GM12878 (cell line): ENCODE results near the gene RAPGEF1. TPM values are rescaled to one million over a fixed set of nuclear protein-coding genes. Genes with fewer than 3 reads are reported as not detected.
A peak's percentile ranks its signal among the peaks of the same experiment; 100 is the strongest.

Source experiments
- ATAC-seq: fragments of 200-7000 bp; cut with Tn5 transposase; 3 replicates; pipeline ENCODE4 v1.9.1; 2020; ENCODE audit warnings: mild to moderate bottlenecking, moderate library complexity
- BruUV-seq: library from RNA; stranded (reverse); fragments of 400-500 nt; replicated peaks from 2 replicates; lab custom pipeline; 2021; lab: Mats Ljungman, UMichigan
- CTCF ChIA-PET: fragments of 300-600 bp; sonication (Branson Sonifier 250); formaldehyde crosslinking; extraction: SDS; loops from one replicate; lab custom pipeline; 2021; ENCODE audit warnings: inconsistent platforms; lab: Yijun Ruan, JAX
- POLR2A ChIA-PET: fragments of 350-600 bp; formaldehyde crosslinking; extraction: SDS; loops from one replicate; lab custom pipeline; 2021; ENCODE audit warnings: inconsistent platforms; lab: Charles Lee
- RAD21 ChIA-PET: fragments of 300-600 bp; sonication (Branson Sonifier 250); formaldehyde crosslinking; loops from one replicate; lab custom pipeline; 2023; ENCODE audit warnings: antibody characterized with exemption; ENCODE audit not compliant: unreplicated experiment; lab: Charles Lee
- SMC1A ChIA-PET: fragments of 300-600 bp; sonication (Branson Sonifier 250); formaldehyde crosslinking; loops from one replicate; lab custom pipeline; 2023; ENCODE audit not compliant: unreplicated experiment, uncharacterized antibody; lab: Charles Lee
- DNase-seq: peaks from one replicate; pipeline ENCODE4 v3.0.0-alpha.2; 2011; ENCODE audit warnings: low read depth, low spot score
- FAIRE-seq: peaks from 3 replicates; lab custom pipeline; 2011; peaks lifted over from hg19 to GRCh38; lab: Jason Lieb, UNC
- H2AFZ ChIP-seq: 2 replicates; pipeline ENCODE4 v1.6.0; 2011; ENCODE audit warnings: low read depth, low read length, control low read depth; ENCODE audit not compliant: control insufficient read depth
- H3K27ac ChIP-seq: 2 replicates; pipeline ENCODE4 v1.5.1; 2011; ENCODE audit warnings: control low read depth; ENCODE audit not compliant: control insufficient read depth, insufficient read depth
- H3K27me3 ChIP-seq, 2 experiments: replicated peaks in 1 of 2; 2 replicates each; pipeline versions ENCODE4 v1.6.0 to v1.6.1; 2011; ENCODE audit warnings: low read length in 1 of 2; ENCODE audit not compliant: control insufficient read depth in 2 of 2, insufficient read depth in 2 of 2
- H3K36me3 ChIP-seq, 2 experiments: 2 replicates each; pipeline ENCODE4 v1.5.1; 2011; ENCODE audit warnings: low read length in 1 of 2; ENCODE audit not compliant: control insufficient read depth in 2 of 2, insufficient read depth in 2 of 2
- H3K4me1 ChIP-seq: 2 replicates; pipeline ENCODE4 v1.6.1; 2011; ENCODE audit warnings: mild to moderate bottlenecking, low read length, moderate library complexity, mixed read lengths; ENCODE audit not compliant: control insufficient read depth, insufficient read depth
- H3K4me2 ChIP-seq: 2 replicates; pipeline ENCODE4 v1.6.0; 2011; ENCODE audit warnings: control low read depth; ENCODE audit not compliant: control insufficient read depth, insufficient read depth
- H3K4me3 ChIP-seq: fragments of 200-600 bp; sonication (generic); 2 replicates; pipeline ENCODE4 v1.5.1; 2016
- H3K79me2 ChIP-seq: 2 replicates; pipeline ENCODE4 v1.6.0; 2011; ENCODE audit warnings: low read length; ENCODE audit not compliant: control insufficient read depth, insufficient read depth
- H3K9ac ChIP-seq: 2 replicates; pipeline ENCODE4 v1.8.0; 2011; ENCODE audit warnings: low read length, control low read depth, mixed read lengths; ENCODE audit not compliant: control insufficient read depth, insufficient read depth
- H3K9me3 ChIP-seq: replicated peaks from 3 replicates; pipeline ENCODE4 v1.5.1; 2011; ENCODE audit warnings: mild to moderate bottlenecking, low read length; ENCODE audit not compliant: control insufficient read depth, insufficient read depth
- H4K20me1 ChIP-seq: 2 replicates; pipeline ENCODE4 v1.6.0; 2011; ENCODE audit not compliant: control insufficient read depth, insufficient read depth
- ATF2 ChIP-seq: IDR thresholded peaks from 2 replicates; pipeline ENCODE4 v1.6.1; 2012; ENCODE audit warnings: low read length, inconsistent platforms
- BMI1 ChIP-seq: fragments of 450-650 bp; IDR thresholded peaks from 2 replicates; pipeline ENCODE4 v1.6.1; 2016; ENCODE audit warnings: mild to moderate bottlenecking, moderate library complexity, borderline replicate concordance
- CHD1 ChIP-seq: IDR thresholded peaks from 2 replicates; pipeline ENCODE4 v1.6.1; 2012; ENCODE audit warnings: low read depth, low read length, improper control_type of control experiment
- HDAC6 ChIP-seq: fragments of 200-600 bp; sonication (generic); IDR thresholded peaks from one replicate; pipeline ENCODE4 v1.8.0; 2017; ENCODE audit warnings: antibody characterized with exemption; ENCODE audit not compliant: unreplicated experiment
- IKZF2 ChIP-seq, 2 experiments: fragments of 450-650 bp; IDR thresholded peaks; 2 replicates each; pipeline ENCODE4 v1.6.1; 2017; ENCODE audit warnings: mild to moderate bottlenecking in 2 of 2, moderate library complexity in 2 of 2
- NFYB ChIP-seq: IDR thresholded peaks from 2 replicates; pipeline ENCODE4 v1.6.1; 2011; ENCODE audit warnings: low read depth, mild to moderate bottlenecking, low read length, improper control_type of control experiment, moderate library complexity; ENCODE audit not compliant: insufficient read depth
- NKRF ChIP-seq: fragments of 450-650 bp; conservative IDR thresholded peaks from 2 replicates; pipeline ENCODE4 v1.6.1; 2017; ENCODE audit warnings: mild to moderate bottlenecking, moderate library complexity
- NR2C1 ChIP-seq: fragments of 450-650 bp; IDR thresholded peaks from 2 replicates; pipeline ENCODE4 v1.6.1; 2017; ENCODE audit warnings: antibody characterized with exemption, mild to moderate bottlenecking, moderate library complexity
- PAX8 ChIP-seq: fragments of 450-650 bp; IDR thresholded peaks from 2 replicates; pipeline ENCODE4 v1.6.1; 2017; ENCODE audit warnings: mild to moderate bottlenecking, moderate library complexity
- PKNOX1 ChIP-seq: fragments of 450-650 bp; IDR thresholded peaks from 2 replicates; pipeline ENCODE4 v1.6.1; 2016; ENCODE audit warnings: mild to moderate bottlenecking
- PML ChIP-seq: IDR thresholded peaks from 2 replicates; pipeline ENCODE4 v1.6.1; 2012; ENCODE audit warnings: low read length, inconsistent platforms
- RB1 ChIP-seq: fragments of 450-650 bp; formaldehyde crosslinking; IDR thresholded peaks from 2 replicates; pipeline ENCODE4 v1.6.1; 2017; ENCODE audit warnings: mild to moderate bottlenecking, borderline replicate concordance
- SP1 ChIP-seq: IDR thresholded peaks from one replicate; pipeline ENCODE4 v1.6.1; 2011; ENCODE audit warnings: low read depth, low read length
- SPI1 ChIP-seq: IDR thresholded peaks from 2 replicates; pipeline ENCODE4 v1.6.1; 2011; ENCODE audit warnings: low read depth, mild to moderate bottlenecking, low read length, moderate library complexity, borderline replicate concordance; ENCODE audit not compliant: insufficient read depth
- STAT3 ChIP-seq: IDR thresholded peaks from 2 replicates; pipeline ENCODE4 v1.6.1; 2011; ENCODE audit warnings: low read depth, low read length, improper control_type of control experiment
- TCF12 ChIP-seq: IDR thresholded peaks from 2 replicates; pipeline ENCODE4 v1.6.1; 2011; ENCODE audit warnings: low read depth, mild to moderate bottlenecking, low read length
- WGBS: methylation state at CpG from one replicate; pipeline ENCODE4 v1.1.6; 2016; ENCODE audit warnings: low lambda C conversion rate; ENCODE audit not compliant: insufficient replicate concordance, insufficient coverage; ENCODE audit errors: missing lambda C conversion rate; 5-methylcytosine and 5-hydroxymethylcytosine counted together
- in situ Hi-C: fragments of 300-500 bp; cut with MboI; formaldehyde crosslinking; loops from 9 replicates; pipeline ENCODE4 v1.14.3; 2018; ENCODE audit warnings: mixed read lengths
- intact Hi-C: fragments of 100-400 bp; cut with micrococcal nuclease; formaldehyde crosslinking; loops from one replicate; pipeline ENCODE4 v1.14.2; 2022; ENCODE audit not compliant: unreplicated experiment
- polyA plus RNA-seq, 11 experiments: library from polyadenylated mRNA; depleted of rRNA in 4 of 11; unstranded in 6 of 11; stranded (reverse) in 5 of 11; fragments of >200 nt; fragmentation: Nextera tagmentation in 4 of 11; fragmentation: Illumina TruSeq in 1 of 11; extraction: Ambion mirVana in 4 of 11; extraction: Trizol in 1 of 11; gene quantifications; 1 replicate in 1 of 11; 2 replicates in 10 of 11; pipeline versions ENCODE4 v1.2.1 to v1.2.3, GENCODE V29; 2011 to 2016; ENCODE audit warnings: inconsistent platforms in 2 of 11, missing spikeins in 2 of 11, low read depth in 1 of 11
- total RNA-seq, 4 experiments: library from RNA; depleted of rRNA in 3 of 4; stranded (reverse); fragments of >200 nt in 3 of 4; fragmentation: Illumina TruSeq in 1 of 4; extraction: Trizol in 1 of 4; gene quantifications; 2 replicates each; pipeline versions ENCODE4 v1.2.1 to v1.2.3, GENCODE V29; 2013 to 2021

RAPGEF1 gene
- total and polyA plus RNA-seq, 10 of the 15 experiments (the other 5 are each of a cell fraction or from before 2014, with no cell fraction given), result 0.42 to 113 (median 45.9) TPM

- DNase-seq (no peak), ATAC-seq (no peak), FAIRE-seq (no peak)
- intact Hi-C loops, result no loop called here
- ChIA-PET CTCF (interaction anchor here (0.6 to 2.7 kb wide), 14 partner anchors 9 to 1208 kb away, joined by 3 to 9 read pairs (median 4); no protein-coding TSS in a partner anchor), POLR2A (interaction anchor here (0.6 to 2.6 kb wide), 11 partner anchors 7 to 269 kb away, joined by 3 to 11 read pairs (median 5); no protein-coding TSS in a partner anchor)
- Histone ChIP-seq H4K20me1 (no peaks in the 10 kb centered on the region), H2AFZ (no peak overlapping the region), H3K27me3 (no peaks in the 10 kb centered on the region), H3K9ac (no peak overlapping the region), H3K4me1 (peaks cover 28% of the 10 kb centered on the region), H3K4me2 (0 out of 2 replicates have a peak overlapping the region, but pooled peaks have one; percentile 17), H3K27ac (peak overlapping the region; percentile 50), H3K4me3 (no peak overlapping the region)
- BruUV-seq, result no TSS peak
- WGBS, result 87% methylated on average over 18 of the region's 18 CpGs
- no peak for TF ChIP-seq SP1
- TF ChIP-seq NKRF, result no peak
- TF ChIP-seq NR2C1, result no peak
- no peak for TF ChIP-seq NFYB
- TF ChIP-seq SPI1, result no peak
- TF ChIP-seq TCF12, result no peak
- no peak for TF ChIP-seq RB1
- no peak for TF ChIP-seq ATF2
- no peak for TF ChIP-seq PKNOX1
- no peak for TF ChIP-seq STAT3
- TF ChIP-seq IKZF2 (IDR thresholded peaks at IDR 0.05), result no peak
- no peak for TF ChIP-seq HDAC6
- no peak for TF ChIP-seq CHD1
- TF ChIP-seq PAX8, result no peak
- TF ChIP-seq PML, result no peak
- no peak for TF ChIP-seq BMI1
- TF ChIP-seq, all 136 proteins: peak for 0
- Histone ChIP-seq H3K79me2 (peaks cover 21% of the 10 kb centered on the region), H3K36me3 (peaks cover 40 to 53% of the 10 kb centered on the region in 2 experiments), H3K9me3 (no peaks in the 10 kb centered on the region)
- in situ Hi-C loops, result no loop called here
- ChIA-PET RAD21 (interaction anchor here (0.6 to 3.6 kb wide), 12 partner anchors 10 to 91 kb away, joined by 3 to 18 read pairs (median 5); no protein-coding TSS in a partner anchor), SMC1A (interaction anchor here (0.6 to 6.4 kb wide), 22 partner anchors 8 to 379 kb away, joined by 3 to 50 read pairs (median 5); partner anchors contain the start of gene RAPGEF1)
These were observed 98.0 kb downstream of the RAPGEF1 start for GRCh38 chr9:131641618-131642495.
